ENCODE data around the gene DAGLB. TPM values are rescaled to one million over a fixed set of nuclear protein-coding genes. Genes with fewer than 3 reads are reported as not detected.

DAGLB gene
- polyA plus RNA-seq, 3 donors, result 15.2 to 47.0 (median 16.4) TPM

GRCh38 chr7:6478186-6478585 is 30.4 kb upstream of the DAGLB start:
- Histone ChIP-seq H4K20me1 (ENCODE audit: insufficient read depth, low read length) (peaks cover 98% of the 10 kb centered on the region), H3K36me3 (replicated peaks in 1 of 2; ENCODE audit: control insufficient read depth in 1 of 2, insufficient read depth in 2 of 2, low read length in 2 of 2) (peaks cover 26 to 69% of the 10 kb centered on the region in 2 donors), H3K27me3 (ENCODE audit: control insufficient read depth in 2 of 2, insufficient read depth in 2 of 2, low read length in 2 of 2) (no peaks in the 10 kb centered on the region), H3K27ac (ENCODE audit: low read depth in 1 of 2, low read length in 2 of 2) (no peak overlapping the region), H3K9ac (ENCODE audit: insufficient read depth, low read length, poor library complexity, severe bottlenecking) (no peak overlapping the region), H2AFZ (ENCODE audit: insufficient read depth, low read depth, low read length, poor library complexity, severe bottlenecking) (no peak overlapping the region), H3K4me2 (replicated peaks; ENCODE audit: extremely low read depth, low read length, poor library complexity, severe bottlenecking) (no peak overlapping the region), H3K4me1 (ENCODE audit: control insufficient read depth in 1 of 2, insufficient read depth in 2 of 2, low read length in 2 of 2) (peaks cover 10 to 14% of the 10 kb centered on the region in 2 donors), H3K9me3 (replicated peaks in 1 of 2; ENCODE audit: control insufficient read depth in 1 of 2, insufficient read depth in 1 of 2, low read length in 2 of 2) (no peaks in the 10 kb centered on the region), H3K4me3 (replicated peaks in 1 of 3; ENCODE audit: low read depth in 2 of 3, low read length in 3 of 3) (no peak overlapping the region), H3K79me2 (ENCODE audit: insufficient read depth, low read length) (peaks cover 100% of the 10 kb centered on the region)
- Mint-ChIP-seq H3K27ac (peak overlapping the region in 3 of 7 donors; percentile 57 to 78 (median 69)), H3K4me1 (peaks cover 56% of the 10 kb centered on the region), H3K27me3 (ENCODE audit: low read depth in 3 of 3) (no peaks in the 10 kb centered on the region), H3K4me3 (no peak overlapping the region), H3K9me3 (no peaks in the 10 kb centered on the region), H3K36me3 (peaks cover 35 to 50% of the 10 kb centered on the region in 2 donors)
- no peak for TF ChIP-seq CTCF (IDR thresholded peaks at IDR 0.05)
- DNase-seq, result no peak
- 98% methylated on average over 6 of the region's 7 CpGs for WGBS (ENCODE audit: insufficient coverage)
- intact Hi-C loops (cut with micrococcal nuclease), result no loop called here

GRCh38 chr7:6477318-6477660 is 29.5 kb upstream of the DAGLB start:
- Mint-ChIP-seq H3K4me3 (no peak overlapping the region), H3K27ac (peak overlapping the region in 4 of 7 donors; percentile 14 to 85 (median 64)), H3K4me1 (peaks cover 47% of the 10 kb centered on the region), H3K9me3 (no peaks in the 10 kb centered on the region), H3K27me3 (ENCODE audit: low read depth in 3 of 3) (no peaks in the 10 kb centered on the region), H3K36me3 (peaks cover 39 to 58% of the 10 kb centered on the region in 2 donors)
- no peak for DNase-seq
- no CpG with 5 or more reads among the region's 1 CpG for WGBS (ENCODE audit: insufficient coverage)
- peaks cover 34 to 78% of the 10 kb centered on the region in 2 donors for H3K36me3 ChIP-seq (replicated peaks in 1 of 2; ENCODE audit: control insufficient read depth in 1 of 2, insufficient read depth in 2 of 2, low read length in 2 of 2)
- H3K4me1 ChIP-seq (ENCODE audit: control insufficient read depth in 1 of 2, insufficient read depth in 2 of 2, low read length in 2 of 2), result peaks cover 3 to 6% of the 10 kb centered on the region in 2 donors
- peak overlapping the region; percentile 18 for H3K9ac ChIP-seq (ENCODE audit: insufficient read depth, low read length, poor library complexity, severe bottlenecking)
- H3K79me2 ChIP-seq (ENCODE audit: insufficient read depth, low read length), result peaks cover 100% of the 10 kb centered on the region
- H3K4me2 ChIP-seq (replicated peaks; ENCODE audit: extremely low read depth, low read length, poor library complexity, severe bottlenecking), result no peak overlapping the region
- intact Hi-C loops (cut with micrococcal nuclease), result no loop called here
- H4K20me1 ChIP-seq (ENCODE audit: insufficient read depth, low read length), result peaks cover 99% of the 10 kb centered on the region
- no peak for TF ChIP-seq CTCF (IDR thresholded peaks at IDR 0.05)
- no peaks in the 10 kb centered on the region for H3K9me3 ChIP-seq (replicated peaks in 1 of 2; ENCODE audit: control insufficient read depth in 1 of 2, insufficient read depth in 1 of 2, low read length in 2 of 2)
- H3K27me3 ChIP-seq (ENCODE audit: control insufficient read depth in 2 of 2, insufficient read depth in 2 of 2, low read length in 2 of 2), result no peaks in the 10 kb centered on the region
- no peak overlapping the region for H3K4me3 ChIP-seq (replicated peaks in 1 of 3; ENCODE audit: low read depth in 2 of 3, low read length in 3 of 3)
- no peak overlapping the region for H2AFZ ChIP-seq (ENCODE audit: insufficient read depth, low read depth, low read length, poor library complexity, severe bottlenecking)
- peak overlapping the region in 1 of 2 donors; percentile 37 for H3K27ac ChIP-seq (ENCODE audit: low read depth in 1 of 2, low read length in 2 of 2)

All from CD14-positive monocyte (primary cell).